HCT116 (cell line): ENCODE data around the gene ABCD1. TPM values are rescaled to one million over a fixed set of nuclear protein-coding genes. Genes with fewer than 3 reads are reported as not detected.

ENCODE experiments used
- ATAC-seq: fragments of 200-7000 bp; cut with Tn5 transposase; 2 replicates; pipeline ENCODE4 v1.9.1; 2020; ENCODE audit warnings: mild to moderate bottlenecking, moderate library complexity
- BruUV-seq: library from RNA; stranded (reverse); fragments of 400-500 nt; replicated peaks from 2 replicates; lab custom pipeline; 2021; lab: Mats Ljungman, UMichigan
- CTCF ChIA-PET: fragments of 300-600 bp; sonication (Branson Sonifier 250); formaldehyde crosslinking; loops from one replicate; lab custom pipeline; 2021; ENCODE audit warnings: antibody characterized with exemption; lab: Charles Lee
- POLR2A ChIA-PET: fragments of 300-600, 350-600 bp; sonication (Branson Sonifier 250); formaldehyde crosslinking; loops from one replicate; lab custom pipeline; 2021; ENCODE audit warnings: antibody characterized with exemption; lab: Charles Lee
- RAD21 ChIA-PET, 2 experiments: fragments of 300-600 bp; sonication (Branson Sonifier 250); formaldehyde crosslinking; loops; one replicate each; lab custom pipeline; 2023; ENCODE audit warnings: low total read pairs in 2 of 2; ENCODE audit not compliant: uncharacterized antibody in 2 of 2, unreplicated experiment in 2 of 2, low non-redundant PET in 1 of 2; lab: Charles Lee
- DNase-seq: peaks from one replicate; pipeline ENCODE4 v3.0.0-alpha.2; 2010; ENCODE audit warnings: low read depth, low spot score
- H2AFZ ChIP-seq: fragments of 200-600 bp; shearing (Covaris generic), sonication (generic); 2 replicates; pipeline ENCODE4 v1.6.1; 2017; ENCODE audit warnings: low read depth, mixed run types, mixed read lengths, antibody characterized with exemption, low read length; ENCODE audit not compliant: poor library complexity, severe bottlenecking
- H3K27ac ChIP-seq: 2 replicates; pipeline ENCODE4 v1.5.1; 2012; ENCODE audit warnings: low read depth, low read length
- H3K27me3 ChIP-seq: fragments of 200-600 bp; sonication (generic); 2 replicates; pipeline ENCODE4 v1.6.1; 2016; ENCODE audit warnings: mixed run types, low read length, mixed read lengths; ENCODE audit not compliant: insufficient read depth
- H3K36me3 ChIP-seq, 2 experiments: fragments of 200-500 bp in 1 of 2; fragments of 200-600 bp in 1 of 2; sonication (Bioruptor generic) in 1 of 2; sonication (generic) in 1 of 2; 2 replicates each; pipeline versions ENCODE4 v1.5.1 to v1.6.1; 2014 to 2016; ENCODE audit warnings: low read length in 2 of 2, inconsistent platforms in 1 of 2, mixed read lengths in 1 of 2, mixed run types in 1 of 2; ENCODE audit not compliant: insufficient read depth in 2 of 2, control insufficient read depth in 1 of 2
- H3K4me1 ChIP-seq, 2 experiments: fragments of 200-600 bp in 1 of 2; sonication (generic) in 1 of 2; 2 replicates each; pipeline versions ENCODE4 v1.5.1 to v1.6.1; 2012 to 2017; ENCODE audit warnings: low read length in 2 of 2, inconsistent platforms in 1 of 2, mild to moderate bottlenecking in 1 of 2, mixed read lengths in 1 of 2, mixed run types in 1 of 2, moderate library complexity in 1 of 2; ENCODE audit not compliant: insufficient read depth in 2 of 2, control insufficient read depth in 1 of 2
- H3K4me2 ChIP-seq: fragments of 200-600 bp; sonication (generic); 2 replicates; pipeline ENCODE4 v1.6.1; 2017; ENCODE audit warnings: mixed run types, low read length, mixed read lengths
- H3K4me3 ChIP-seq, 2 experiments: fragments of 200-600 bp in 1 of 2; sonication (generic) in 1 of 2; replicated peaks in 1 of 2; 2 replicates each; pipeline ENCODE4 v1.5.1; 2011 to 2016; ENCODE audit warnings: low read length in 2 of 2, control low read depth in 1 of 2, low read depth in 1 of 2, mild to moderate bottlenecking in 1 of 2, mixed read lengths in 1 of 2, mixed run types in 1 of 2
- H3K79me2 ChIP-seq: fragments of 200-600 bp; sonication (generic); 2 replicates; pipeline ENCODE4 v1.6.1; 2017; ENCODE audit warnings: mild to moderate bottlenecking, mixed run types, low read length, moderate library complexity, mixed read lengths; ENCODE audit not compliant: insufficient read depth
- H3K9ac ChIP-seq: fragments of 200-600 bp; sonication (generic); 2 replicates; pipeline ENCODE4 v1.6.1; 2016; ENCODE audit warnings: low read length, mixed read lengths
- H3K9me2 ChIP-seq: fragments of 200-600 bp; sonication (generic), shearing (Covaris generic); 2 replicates; pipeline ENCODE4 v1.6.1; 2017; ENCODE audit warnings: mixed run types, mild to moderate bottlenecking, moderate library complexity; ENCODE audit not compliant: insufficient read depth
- H3K9me3 ChIP-seq, 2 experiments: fragments of 200-500 bp in 1 of 2; fragments of 200-600 bp in 1 of 2; sonication (Bioruptor generic) in 1 of 2; sonication (generic) in 1 of 2; 2 replicates each; pipeline ENCODE4 v1.6.1; 2014 to 2017; ENCODE audit warnings: low read length in 2 of 2, mixed read lengths in 2 of 2, inconsistent platforms in 1 of 2, low read depth in 1 of 2, mild to moderate bottlenecking in 1 of 2, mixed run types in 1 of 2, moderate library complexity in 1 of 2; ENCODE audit not compliant: control insufficient read depth in 1 of 2, insufficient read depth in 1 of 2
- H4K20me1 ChIP-seq: fragments of 200-600 bp; sonication (generic), shearing (Covaris generic); 2 replicates; pipeline ENCODE4 v1.6.1; 2017; ENCODE audit warnings: mixed run types, mild to moderate bottlenecking, moderate library complexity; ENCODE audit not compliant: insufficient read depth
- CEBPB ChIP-seq: IDR thresholded peaks from 2 replicates; pipeline ENCODE4 v1.6.1; 2012; ENCODE audit warnings: low read depth
- CTCF ChIP-seq, 3 experiments: fragments of 200-600 bp in 1 of 3; sonication (generic) in 1 of 3; IDR thresholded peaks in 2 of 3; conservative IDR thresholded peaks in 1 of 3; 2 replicates each; pipeline ENCODE4 v1.5.1; 2012 to 2017; ENCODE audit warnings: low read depth in 2 of 3, low read length in 2 of 3, antibody characterized with exemption in 1 of 3, borderline replicate concordance in 1 of 3, control low read depth in 1 of 3, mild to moderate bottlenecking in 1 of 3, mixed read lengths in 1 of 3, mixed run types in 1 of 3, moderate library complexity in 1 of 3; ENCODE audit not compliant: insufficient read depth in 1 of 3
- POLR2AphosphoS5 ChIP-seq: IDR thresholded peaks from 2 replicates; pipeline ENCODE4 v1.6.1; 2011; ENCODE audit warnings: mild to moderate bottlenecking, low read depth, low read length, moderate library complexity
- ZBTB33 ChIP-seq: IDR thresholded peaks from 2 replicates; pipeline ENCODE4 v1.6.1; 2011; ENCODE audit warnings: mild to moderate bottlenecking, low read length, moderate library complexity; ENCODE audit not compliant: insufficient replicate concordance; ENCODE audit errors: extremely low read depth
- ZFX ChIP-seq: fragments of 450-650 bp; IDR thresholded peaks from 2 replicates; pipeline ENCODE4 v1.6.1; 2017
- intact Hi-C: fragments of 100-400 bp; cut with micrococcal nuclease; formaldehyde crosslinking; loops from 2 replicates; pipeline ENCODE4 v1.10.0; 2022
- total RNA-seq: library from RNA; stranded (reverse); gene quantifications from one replicate; pipeline ENCODE4 v1.2.1, GENCODE V29; 2021; ENCODE audit not compliant: unreplicated experiment

The ABCD1 gene
- total RNA-seq, 1 experiment from 2014 or later, result 7.1 TPM

GRCh38 chrX:153723351-153724251, 1.1 kb upstream of the ABCD1 start:
- intact Hi-C loops, result no loop called here
- no peaks in the 10 kb centered on the region for H3K9me3 ChIP-seq
- H3K4me1 ChIP-seq, result peaks cover 39 to 45% of the 10 kb centered on the region in 2 experiments
- H3K79me2 ChIP-seq, result peaks cover 45% of the 10 kb centered on the region
- H3K36me3 ChIP-seq, result peaks cover 17 to 18% of the 10 kb centered on the region in 2 experiments; a peak in 3 of 4 replicates
- ATAC-seq, result peak; percentile 60
- ChIA-PET RAD21 (no interaction called here), POLR2A (no interaction called here), CTCF (no interaction called here)
- H3K4me2 ChIP-seq, result peak overlapping the region; percentile 84
- no TSS peak for BruUV-seq
- peak overlapping the region; percentile 70 for H3K27ac ChIP-seq
- H3K9me2 ChIP-seq, result no peaks in the 10 kb centered on the region
- H3K4me3 ChIP-seq, result peak overlapping the region; percentile 64 to 70
- H3K9ac ChIP-seq, result peak overlapping the region; percentile 74
- no peak for DNase-seq
- no peak overlapping the region for H2AFZ ChIP-seq
- TF ChIP-seq ZBTB33, result no peak
- no peak for TF ChIP-seq CEBPB
- TF ChIP-seq ZFX, result peak; percentile 62
- TF ChIP-seq POLR2AphosphoS5, result peak; percentile 9; the same call in 1 of the 2 replicates
- TF ChIP-seq CTCF (IDR thresholded peaks at IDR 0.05 in 2 of 3, conservative IDR thresholded peaks at IDR 0.05 in 1 of 3; ENCODE audit: borderline replicate concordance in 1 of 3, insufficient read depth in 1 of 3, low read depth in 2 of 3, low read length in 2 of 3), result peak in 2 of 3 experiments; percentile 45 to 51; a peak in 4 of 6 replicates
- H4K20me1 ChIP-seq, result no peaks in the 10 kb centered on the region
- H3K27me3 ChIP-seq, result no peaks in the 10 kb centered on the region
